HL-60 (cell line): Measurements from ENCODE around the gene EFHC1.
A peak's percentile ranks its signal among the peaks of the same experiment; 100 is the strongest.

Experiments used
- DNase-seq, 2 experiments: peaks; one replicate each; pipeline ENCODE4 v3.0.0-alpha.2; 2010 to 2020; ENCODE audit warnings: low read depth in 1 of 2, low spot score in 1 of 2
- H3K27ac ChIP-seq: fragments of 250-450 bp; sonication (Bioruptor Pico); replicated peaks from 2 replicates; pipeline ENCODE4 v1.5.1; 2020; ENCODE audit warnings: mild to moderate bottlenecking, moderate library complexity
- H3K27me3 ChIP-seq: fragments of 250-450 bp; sonication (Bioruptor Pico); 2 replicates; pipeline ENCODE4 v1.5.1; 2021; ENCODE audit warnings: mild to moderate bottlenecking, moderate library complexity; ENCODE audit not compliant: insufficient read depth, poor library complexity, severe bottlenecking
- H3K4me3 ChIP-seq: replicated peaks from 2 replicates; pipeline ENCODE4 v1.5.1; 2011; ENCODE audit warnings: mild to moderate bottlenecking, control low read depth, low read length; ENCODE audit not compliant: insufficient read depth
- CTCF ChIP-seq: IDR thresholded peaks from one replicate; pipeline ENCODE4 v1.5.1; 2011; ENCODE audit warnings: low read length, control low read depth, inconsistent platforms; ENCODE audit not compliant: insufficient read depth
- GABPA ChIP-seq: IDR thresholded peaks from 2 replicates; pipeline ENCODE4 v1.6.1; 2012; ENCODE audit warnings: low read depth
- POLR2AphosphoS5 ChIP-seq: IDR thresholded peaks from 2 replicates; pipeline ENCODE4 v1.6.1; 2012; ENCODE audit warnings: low read depth
- SPI1 ChIP-seq: IDR thresholded peaks from 2 replicates; pipeline ENCODE4 v1.6.1; 2012; ENCODE audit warnings: low read depth, mild to moderate bottlenecking, borderline replicate concordance
- TF ChIP-seq, protein P1 (sequence below): IDR thresholded peaks from 2 replicates; pipeline ENCODE4 v1.6.1; 2012; ENCODE audit warnings: low read depth; ENCODE audit not compliant: insufficient replicate concordance

Gene EFHC1

DNA sequence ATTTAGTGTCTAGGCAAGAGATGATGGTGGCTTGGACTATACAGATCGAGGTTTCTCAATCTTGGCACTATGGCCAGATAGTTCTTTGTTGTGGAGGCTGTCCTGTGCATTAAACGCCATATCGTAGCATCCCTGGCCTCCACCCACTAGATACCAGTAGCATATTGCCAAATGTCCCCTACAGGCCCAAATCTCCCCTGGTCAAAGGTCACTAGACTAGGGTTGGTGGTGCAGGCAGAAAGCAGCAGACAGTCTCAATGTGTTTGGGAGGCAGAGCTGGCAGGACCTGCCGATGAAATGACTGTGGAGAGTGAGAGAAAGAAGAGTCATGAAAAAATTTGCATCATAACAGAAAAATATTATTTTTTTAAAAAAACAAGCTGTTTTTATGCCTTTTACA, 93.8 kb downstream of the EFHC1 start:
- TF ChIP-seq CTCF (no peak), GABPA (no peak), SPI1 (no peak), POLR2AphosphoS5 (no peak)
- TF ChIP-seq, protein P1, sequence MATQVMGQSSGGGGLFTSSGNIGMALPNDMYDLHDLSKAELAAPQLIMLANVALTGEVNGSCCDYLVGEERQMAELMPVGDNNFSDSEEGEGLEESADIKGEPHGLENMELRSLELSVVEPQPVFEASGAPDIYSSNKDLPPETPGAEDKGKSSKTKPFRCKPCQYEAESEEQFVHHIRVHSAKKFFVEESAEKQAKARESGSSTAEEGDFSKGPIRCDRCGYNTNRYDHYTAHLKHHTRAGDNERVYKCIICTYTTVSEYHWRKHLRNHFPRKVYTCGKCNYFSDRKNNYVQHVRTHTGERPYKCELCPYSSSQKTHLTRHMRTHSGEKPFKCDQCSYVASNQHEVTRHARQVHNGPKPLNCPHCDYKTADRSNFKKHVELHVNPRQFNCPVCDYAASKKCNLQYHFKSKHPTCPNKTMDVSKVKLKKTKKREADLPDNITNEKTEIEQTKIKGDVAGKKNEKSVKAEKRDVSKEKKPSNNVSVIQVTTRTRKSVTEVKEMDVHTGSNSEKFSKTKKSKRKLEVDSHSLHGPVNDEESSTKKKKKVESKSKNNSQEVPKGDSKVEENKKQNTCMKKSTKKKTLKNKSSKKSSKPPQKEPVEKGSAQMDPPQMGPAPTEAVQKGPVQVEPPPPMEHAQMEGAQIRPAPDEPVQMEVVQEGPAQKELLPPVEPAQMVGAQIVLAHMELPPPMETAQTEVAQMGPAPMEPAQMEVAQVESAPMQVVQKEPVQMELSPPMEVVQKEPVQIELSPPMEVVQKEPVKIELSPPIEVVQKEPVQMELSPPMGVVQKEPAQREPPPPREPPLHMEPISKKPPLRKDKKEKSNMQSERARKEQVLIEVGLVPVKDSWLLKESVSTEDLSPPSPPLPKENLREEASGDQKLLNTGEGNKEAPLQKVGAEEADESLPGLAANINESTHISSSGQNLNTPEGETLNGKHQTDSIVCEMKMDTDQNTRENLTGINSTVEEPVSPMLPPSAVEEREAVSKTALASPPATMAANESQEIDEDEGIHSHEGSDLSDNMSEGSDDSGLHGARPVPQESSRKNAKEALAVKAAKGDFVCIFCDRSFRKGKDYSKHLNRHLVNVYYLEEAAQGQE: no peak
- no peaks in the 10 kb centered on the region for H3K27me3 ChIP-seq
- DNase-seq: no peak
- H3K27ac ChIP-seq: no peak overlapping the region
- H3K4me3 ChIP-seq: no peak overlapping the region

DNA sequence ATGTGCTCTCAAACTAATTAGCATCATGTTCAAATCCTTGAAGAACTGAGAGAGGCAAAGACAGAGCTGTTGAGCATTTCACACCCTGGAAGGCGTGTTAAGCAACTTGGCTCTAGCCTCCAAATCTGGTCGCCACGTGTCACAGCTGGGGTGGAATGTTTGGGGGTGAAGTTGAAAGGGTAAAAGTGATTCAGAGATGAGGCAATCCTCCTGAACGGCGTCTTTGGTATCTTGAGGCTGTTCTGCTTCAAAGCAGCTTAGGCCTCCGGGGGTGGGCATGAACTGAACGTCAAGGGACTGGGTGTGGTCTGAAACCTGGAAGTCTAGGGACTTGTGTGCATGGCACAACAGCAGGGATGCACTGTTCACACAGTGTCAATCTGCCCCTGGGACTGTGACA, 94.4 kb downstream of the EFHC1 start:
- peak in 1 of 2 experiments; percentile 49 for DNase-seq
- Histone ChIP-seq H3K27ac (no peak overlapping the region), H3K4me3 (no peak overlapping the region), H3K27me3 (no peaks in the 10 kb centered on the region)
- TF ChIP-seq POLR2AphosphoS5 (no peak), GABPA (no peak), SPI1 (no peak), CTCF (no peak)
- TF ChIP-seq, protein P1: no peak

- DNase-seq: no peak
- TF ChIP-seq SPI1: no peak
- no peak for TF ChIP-seq POLR2AphosphoS5
- no peak for TF ChIP-seq CTCF
- TF ChIP-seq GABPA: no peak
- TF ChIP-seq, protein P1: no peak
- Histone ChIP-seq H3K27ac (no peak overlapping the region), H3K27me3 (no peaks in the 10 kb centered on the region), H3K4me3 (no peak overlapping the region)
Observed at GRCh38 chr6:52515219-52515960, 95.2 kb downstream of the EFHC1 start.
